Parathyroid adenoma (tissue), 2 donors: ENCODE results near the gene PON3.

ENCODE experiments used
- H2AFZ ChIP-seq: fragments of 300-600 bp; sonication (generic); one replicate; pipeline ENCODE4 v1.7.0; 2017; ENCODE audit warnings: antibody characterized with exemption, mild to moderate bottlenecking
- H3K27ac ChIP-seq: fragments of 300-600 bp; sonication (generic); one replicate; pipeline ENCODE4 v1.7.0; 2017
- H3K27me3 ChIP-seq: fragments of 300-600 bp; sonication (generic); one replicate; pipeline ENCODE4 v1.7.0; 2017; ENCODE audit warnings: low read length; ENCODE audit not compliant: control insufficient read depth, insufficient read depth
- H3K36me3 ChIP-seq: fragments of 300-600 bp; sonication (generic); one replicate; pipeline ENCODE4 v1.7.0; 2017; ENCODE audit warnings: low read length; ENCODE audit not compliant: control insufficient read depth, insufficient read depth
- H3K4me1 ChIP-seq: fragments of 300-600 bp; sonication (generic); one replicate; pipeline ENCODE4 v1.7.0; 2017; ENCODE audit warnings: control low read depth
- H3K4me2 ChIP-seq: fragments of 300-600 bp; sonication (generic); one replicate; pipeline ENCODE4 v1.7.0; 2017; ENCODE audit warnings: low read length
- H3K4me3 ChIP-seq: fragments of 300-600 bp; sonication (generic); one replicate; pipeline ENCODE4 v1.7.0; 2017; ENCODE audit warnings: low read depth, low read length
- H3K79me2 ChIP-seq: fragments of 300-600 bp; sonication (generic); one replicate; pipeline ENCODE4 v1.7.0; 2017; ENCODE audit warnings: control low read depth
- H3K9ac ChIP-seq: fragments of 300-600 bp; sonication (generic); one replicate; pipeline ENCODE4 v1.7.0; 2017; ENCODE audit warnings: mild to moderate bottlenecking
- H3K9me3 ChIP-seq: fragments of 300-600 bp; sonication (generic); one replicate; pipeline ENCODE4 v1.7.0; 2017; ENCODE audit warnings: low read length; ENCODE audit not compliant: control insufficient read depth
- TF ChIP-seq, protein P1 (sequence below): fragments of 300-600 bp; sonication (generic); IDR thresholded peaks from one replicate; pipeline ENCODE4 v1.7.0; 2017; ENCODE audit warnings: antibody characterized with exemption, mild to moderate bottlenecking
- donor health status: primary hyperparathyroidism.

PON3 gene

GRCh38 chr7:95421000-95421846, 25.0 kb upstream of the PON3 start:
- H3K79me2 ChIP-seq: no peaks in the 10 kb centered on the region
- H3K36me3 ChIP-seq: no peaks in the 10 kb centered on the region
- H3K27me3 ChIP-seq: no peaks in the 10 kb centered on the region
- no peaks in the 10 kb centered on the region for H3K9me3 ChIP-seq
- TF ChIP-seq, protein P1, sequence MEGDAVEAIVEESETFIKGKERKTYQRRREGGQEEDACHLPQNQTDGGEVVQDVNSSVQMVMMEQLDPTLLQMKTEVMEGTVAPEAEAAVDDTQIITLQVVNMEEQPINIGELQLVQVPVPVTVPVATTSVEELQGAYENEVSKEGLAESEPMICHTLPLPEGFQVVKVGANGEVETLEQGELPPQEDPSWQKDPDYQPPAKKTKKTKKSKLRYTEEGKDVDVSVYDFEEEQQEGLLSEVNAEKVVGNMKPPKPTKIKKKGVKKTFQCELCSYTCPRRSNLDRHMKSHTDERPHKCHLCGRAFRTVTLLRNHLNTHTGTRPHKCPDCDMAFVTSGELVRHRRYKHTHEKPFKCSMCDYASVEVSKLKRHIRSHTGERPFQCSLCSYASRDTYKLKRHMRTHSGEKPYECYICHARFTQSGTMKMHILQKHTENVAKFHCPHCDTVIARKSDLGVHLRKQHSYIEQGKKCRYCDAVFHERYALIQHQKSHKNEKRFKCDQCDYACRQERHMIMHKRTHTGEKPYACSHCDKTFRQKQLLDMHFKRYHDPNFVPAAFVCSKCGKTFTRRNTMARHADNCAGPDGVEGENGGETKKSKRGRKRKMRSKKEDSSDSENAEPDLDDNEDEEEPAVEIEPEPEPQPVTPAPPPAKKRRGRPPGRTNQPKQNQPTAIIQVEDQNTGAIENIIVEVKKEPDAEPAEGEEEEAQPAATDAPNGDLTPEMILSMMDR: no peak
- no peak overlapping the region for H3K4me3 ChIP-seq
- H3K27ac ChIP-seq: no peak overlapping the region
- H3K4me2 ChIP-seq: no peak overlapping the region
- H3K9ac ChIP-seq: no peak overlapping the region
- no peak overlapping the region for H2AFZ ChIP-seq
- no peaks in the 10 kb centered on the region for H3K4me1 ChIP-seq

DNA sequence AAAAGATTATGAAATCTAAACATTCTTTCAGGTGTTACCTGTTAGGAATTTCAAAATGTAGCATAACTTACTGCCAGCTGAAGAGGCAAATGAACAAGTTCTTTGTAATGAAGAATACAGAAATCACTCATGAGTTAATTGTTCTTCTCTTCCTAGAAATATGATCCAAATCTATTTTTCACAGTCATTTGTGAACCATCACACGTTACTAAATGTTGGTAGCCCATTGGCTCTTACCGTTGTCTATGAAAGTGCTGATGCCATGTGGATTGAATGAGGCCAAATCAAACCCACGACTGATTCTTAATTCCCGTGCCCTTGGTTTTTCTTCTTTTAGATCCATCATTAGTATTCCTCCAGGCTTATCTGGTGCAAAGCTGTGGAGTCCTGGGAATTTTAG, 15.9 kb upstream of the PON3 start:
- Histone ChIP-seq H3K27ac (no peak overlapping the region), H3K9me3 (no peaks in the 10 kb centered on the region), H3K36me3 (no peaks in the 10 kb centered on the region), H3K4me1 (no peaks in the 10 kb centered on the region), H3K79me2 (no peaks in the 10 kb centered on the region), H3K4me3 (no peak overlapping the region), H2AFZ (no peak overlapping the region), H3K4me2 (no peak overlapping the region), H3K27me3 (no peaks in the 10 kb centered on the region), H3K9ac (no peak overlapping the region)
- TF ChIP-seq, protein P1: no peak

- H3K9ac ChIP-seq: no peak overlapping the region
- H3K79me2 ChIP-seq: no peaks in the 10 kb centered on the region
- H3K4me2 ChIP-seq: no peak overlapping the region
- no peaks in the 10 kb centered on the region for H3K4me1 ChIP-seq
- H3K4me3 ChIP-seq: no peak overlapping the region
- no peaks in the 10 kb centered on the region for H3K9me3 ChIP-seq
- no peak overlapping the region for H3K27ac ChIP-seq
- TF ChIP-seq, protein P1: no peak
- H2AFZ ChIP-seq: no peak overlapping the region
- H3K27me3 ChIP-seq: no peaks in the 10 kb centered on the region
- no peaks in the 10 kb centered on the region for H3K36me3 ChIP-seq
Measured at GRCh38 chr7:95411666-95412065, 15.5 kb upstream of the PON3 start.

- Histone ChIP-seq H3K4me1 (no peaks in the 10 kb centered on the region), H3K9me3 (no peaks in the 10 kb centered on the region), H3K27me3 (no peaks in the 10 kb centered on the region), H2AFZ (no peak overlapping the region), H3K9ac (no peak overlapping the region), H3K36me3 (no peaks in the 10 kb centered on the region), H3K79me2 (no peaks in the 10 kb centered on the region), H3K4me3 (no peak overlapping the region), H3K4me2 (no peak overlapping the region), H3K27ac (no peak overlapping the region)
- TF ChIP-seq, protein P1: no peak
Measured at GRCh38 chr7:95411036-95411435, 14.9 kb upstream of the PON3 start.

GRCh38 chr7:95407751-95408150, 11.6 kb upstream of the PON3 start:
- Histone ChIP-seq H3K4me2 (no peak overlapping the region), H3K27ac (no peak overlapping the region)
- TF ChIP-seq, protein P1: no peak

More at GRCh38 chr7:95407751-95408150, 11.6 kb upstream of the PON3 start:
- Histone ChIP-seq H3K9ac (no peak overlapping the region), H3K4me3 (no peak overlapping the region), H3K4me1 (peaks cover 11% of the 10 kb centered on the region), H3K79me2 (no peaks in the 10 kb centered on the region), H3K36me3 (no peaks in the 10 kb centered on the region), H3K9me3 (no peaks in the 10 kb centered on the region), H3K27me3 (no peaks in the 10 kb centered on the region), H2AFZ (no peak overlapping the region)
